ENCODE measurements around the gene CCR3.
"Not testable (repeated sequence)": the region's sequence is repeated elsewhere in the genome, so short reads cannot be mapped to it uniquely, and the experiment has no call there.

DNA sequence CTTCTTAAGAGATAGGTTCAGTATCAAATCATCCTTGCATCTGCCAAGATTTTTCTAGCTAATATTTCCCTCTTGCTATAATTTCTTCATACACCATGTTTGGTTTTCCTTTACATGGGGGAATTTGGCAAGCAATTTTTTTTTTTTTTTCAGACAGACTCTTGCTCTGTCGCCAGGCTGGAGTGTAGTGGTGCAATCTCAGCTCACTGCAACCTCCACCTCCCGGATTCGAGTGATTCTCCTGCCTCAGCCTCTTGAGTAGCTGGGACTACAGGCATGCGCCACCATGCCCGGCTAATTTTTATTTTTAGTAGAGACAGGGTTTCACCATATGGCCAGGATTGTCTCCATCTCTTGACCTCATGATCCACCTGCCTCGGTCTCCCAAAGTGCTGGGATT lies 34.7 kb upstream of the CCR3 start:
- not testable (repeated sequence) for TF ChIP-seq YY1 (IDR thresholded peaks at IDR 0.05; ENCODE audit: insufficient read depth, insufficient read length); ZNF274 (IDR thresholded peaks at IDR 0.05; ENCODE audit: low read depth, low read length); SUZ12 (IDR thresholded peaks at IDR 0.05; ENCODE audit: extremely low read depth, insufficient read depth, insufficient read length)

All from NT2/D1 (cell line).